Sigmoid colon (tissue), 7 donors: ENCODE data around the gene SYPL2. TPM values are rescaled to one million over a fixed set of nuclear protein-coding genes. Genes with fewer than 3 reads are reported as not detected.
"Not testable (repeated sequence)": the region's sequence is repeated elsewhere in the genome, so short reads cannot be mapped to it uniquely, and the experiment has no call there.

Experiments
- DNase-seq: peaks from one replicate; pipeline ENCODE4 v3.0.0-alpha.2; 2019
- H3K27ac ChIP-seq, 4 donors: fragments of 200-600 bp; sonication (generic); one replicate each; pipeline ENCODE4 v1.5.1; 2016 to 2019; ENCODE audit warnings: mild to moderate bottlenecking in 1 of 4
- H3K27me3 ChIP-seq, 3 donors: fragments of 200-600 bp; sonication (generic); one replicate each; pipeline ENCODE4 v1.5.1; 2019; ENCODE audit warnings: mild to moderate bottlenecking in 1 of 3
- H3K36me3 ChIP-seq, 4 donors: fragments of 200-600 bp; sonication (generic); one replicate each; pipeline ENCODE4 v1.5.1; 2016 to 2019
- H3K4me1 ChIP-seq, 4 donors: fragments of 200-600 bp; sonication (generic); one replicate each; pipeline ENCODE4 v1.5.1; 2017 to 2019
- H3K4me3 ChIP-seq, 4 donors: fragments of 200-600 bp; sonication (generic); one replicate each; pipeline ENCODE4 v1.5.1; 2017 to 2019; ENCODE audit warnings: mild to moderate bottlenecking in 2 of 4, moderate library complexity in 1 of 4
- H3K9me3 ChIP-seq, 4 donors: fragments of 200-600 bp in 3 of 4; sonication (generic) in 3 of 4; one replicate each; pipeline versions ENCODE4 v1.5.1 to v1.6.1; 2013 to 2019
- CTCF ChIP-seq, 4 experiments: fragments of 450-650 bp in 3 of 4; fragments of 200-600 bp in 1 of 4; IDR thresholded peaks; one replicate each; pipeline ENCODE4 v1.5.1; 2016 to 2019; ENCODE audit warnings: antibody characterized with exemption in 4 of 4, mild to moderate bottlenecking in 3 of 4, moderate library complexity in 2 of 4
- EP300 ChIP-seq, 4 donors: sonication (generic); formaldehyde crosslinking; IDR thresholded peaks; one replicate each; pipeline ENCODE4 v1.6.1; 2017; ENCODE audit warnings: antibody characterized with exemption in 4 of 4
- POLR2A ChIP-seq, 2 donors: fragments of 450-650 bp; IDR thresholded peaks; one replicate each; pipeline ENCODE4 v1.6.1; 2016; ENCODE audit warnings: antibody characterized with exemption in 2 of 2, mild to moderate bottlenecking in 2 of 2, moderate library complexity in 2 of 2
- POLR2AphosphoS5 ChIP-seq, 4 donors: sonication (generic); formaldehyde crosslinking; IDR thresholded peaks; one replicate each; pipeline ENCODE4 v1.6.1; 2017; ENCODE audit warnings: antibody characterized with exemption in 4 of 4
- WGBS, 2 donors: extraction: QIAGEN DNeasy Blood & Tissue Kit; methylation state at CpG; one replicate each; pipeline ENCODE4 v1.1.7; 2013; 5-methylcytosine and 5-hydroxymethylcytosine counted together
- intact Hi-C: fragments of 100-400 bp; cut with DNase I; formaldehyde crosslinking; loops from one replicate; pipeline ENCODE4 v1.15.1; 2023
- polyA plus RNA-seq, 3 donors: library from polyadenylated mRNA; stranded (reverse); fragments of 200-250 nt; gene quantifications; one replicate each; pipeline ENCODE4 v1.2.3, GENCODE V29; 2013
- total RNA-seq, 4 donors: library from RNA; depleted of rRNA; stranded (reverse); fragments of >200 nt; gene quantifications; one replicate each; pipeline ENCODE4 v1.1.0, GENCODE V29; 2016
- donor health status: healthy with polysubstance abuse.
- donor health status: Bipolar disorder and iron deficiency.
- donor health status: healthy.

Gene SYPL2
- total and polyA plus RNA-seq, 7 donors, result under 0.01 to 6.9 (median 2.1) TPM; not detected in 1

DNA sequence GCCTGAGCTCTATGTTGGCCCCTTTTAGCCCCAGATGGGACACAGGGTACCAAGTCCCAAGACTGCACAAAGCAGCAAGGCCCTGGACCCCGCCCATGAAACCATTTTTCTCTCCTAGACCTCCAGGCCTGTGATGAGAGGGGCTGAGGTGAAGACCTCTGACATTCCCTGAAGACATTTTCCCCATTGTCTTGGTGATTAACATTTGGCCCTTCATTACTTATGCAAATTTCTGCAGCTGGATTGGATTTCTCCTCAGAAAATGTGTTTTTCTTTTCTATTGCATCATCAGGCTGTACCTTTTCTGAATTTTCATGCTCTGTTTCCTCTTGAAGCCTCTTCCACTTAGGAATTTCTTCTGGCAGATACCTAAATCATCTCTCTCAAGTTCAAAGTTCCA lies 31.9 kb upstream of the SYPL2 start:
- no peak for TF ChIP-seq CTCF (IDR thresholded peaks at IDR 0.05)
- TF ChIP-seq POLR2A (IDR thresholded peaks at IDR 0.05), result no peak
- no peak for TF ChIP-seq EP300 (IDR thresholded peaks at IDR 0.05)
- no peak for TF ChIP-seq POLR2AphosphoS5 (IDR thresholded peaks at IDR 0.05)
- 74 to 90% methylated on average over 1 of the region's 1 CpG for WGBS, 2 donors
- no peak overlapping the region for H3K27ac ChIP-seq
- no peaks in the 10 kb centered on the region for H3K9me3 ChIP-seq
- H3K4me3 ChIP-seq, result no peak overlapping the region
- H3K27me3 ChIP-seq, result no peaks in the 10 kb centered on the region
- DNase-seq, result no peak
- intact Hi-C loops, result no loop called here
- no peaks in the 10 kb centered on the region for H3K4me1 ChIP-seq
- H3K36me3 ChIP-seq, result no peaks in the 10 kb centered on the region

DNA sequence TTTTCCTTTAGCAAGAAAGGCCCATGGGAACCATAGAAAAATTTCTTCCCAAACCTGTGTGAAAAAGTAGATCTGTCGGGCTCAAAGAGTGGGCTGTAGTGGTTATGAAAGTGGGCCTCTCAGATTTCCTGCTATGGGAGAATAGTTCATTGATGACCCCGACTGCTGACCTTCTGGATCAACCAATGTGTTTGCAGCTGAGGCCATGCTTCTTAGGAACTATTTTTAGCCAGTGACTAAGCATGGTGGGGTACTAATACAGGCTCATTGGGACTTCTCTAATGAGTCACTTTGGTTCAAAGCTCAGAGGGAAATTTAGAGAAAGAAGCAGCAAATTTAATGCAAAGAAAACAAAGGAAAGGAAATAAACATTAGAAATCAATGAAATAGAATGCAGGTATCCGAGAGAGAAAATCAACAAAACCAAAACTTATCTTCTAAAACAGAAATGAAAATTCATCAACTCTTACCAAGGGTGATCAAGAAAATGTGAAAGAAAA lies 27.5 kb upstream of the SYPL2 start:
- Histone ChIP-seq H3K4me1 (no peaks in the 10 kb centered on the region), H3K36me3 (no peaks in the 10 kb centered on the region), H3K27ac (no peak overlapping the region), H3K4me3 (no peak overlapping the region), H3K9me3 (no peaks in the 10 kb centered on the region), H3K27me3 (no peaks in the 10 kb centered on the region)
- DNase-seq, result no peak
- TF ChIP-seq CTCF (IDR thresholded peaks at IDR 0.05) (no peak), EP300 (IDR thresholded peaks at IDR 0.05) (no peak)
- 73 to 82% methylated on average over 3 of the region's 3 CpGs for WGBS, 2 donors
- intact Hi-C loops, result no loop called here

DNA sequence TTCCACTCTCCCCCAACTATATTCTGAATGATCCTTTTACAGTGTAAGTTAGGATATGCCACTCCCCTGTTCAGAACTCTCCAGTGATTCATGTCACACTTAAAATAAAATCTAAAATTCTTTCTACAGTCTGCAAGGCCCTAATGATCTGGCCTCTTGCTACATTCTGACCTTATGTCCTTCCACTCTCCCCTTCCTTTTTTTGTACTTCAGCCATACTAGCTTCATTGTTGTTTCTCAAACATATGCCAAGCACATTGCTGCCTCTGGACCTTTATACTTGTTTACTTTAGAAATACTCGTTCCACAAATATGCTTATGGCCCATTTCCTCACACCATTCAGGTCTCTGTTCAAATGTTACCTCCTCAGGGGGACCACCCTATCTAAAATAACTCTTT lies 25.3 kb upstream of the SYPL2 start:
- WGBS, 2 donors, result 7 to 38% methylated on average over 1 of the region's 1 CpG
- H3K36me3 ChIP-seq, result no peaks in the 10 kb centered on the region
- H3K4me3 ChIP-seq, result no peak overlapping the region
- no peak overlapping the region for H3K27ac ChIP-seq
- no peaks in the 10 kb centered on the region for H3K4me1 ChIP-seq
- DNase-seq, result no peak
- H3K9me3 ChIP-seq, result no peaks in the 10 kb centered on the region
- intact Hi-C loops, result no loop called here
- TF ChIP-seq POLR2A (IDR thresholded peaks at IDR 0.05), result no peak
- no peak for TF ChIP-seq POLR2AphosphoS5 (IDR thresholded peaks at IDR 0.05)
- TF ChIP-seq CTCF (IDR thresholded peaks at IDR 0.05), result no peak
- TF ChIP-seq EP300 (IDR thresholded peaks at IDR 0.05), result no peak
- H3K27me3 ChIP-seq, result no peaks in the 10 kb centered on the region

- intact Hi-C loops, result no loop called here
- 76 to 81% methylated on average over 2 of the region's 2 CpGs for WGBS, 2 donors
- DNase-seq, result no peak
- Histone ChIP-seq H3K4me3 (no peak overlapping the region), H3K9me3 (no peaks in the 10 kb centered on the region), H3K4me1 (no peaks in the 10 kb centered on the region), H3K27ac (no peak overlapping the region), H3K36me3 (no peaks in the 10 kb centered on the region), H3K27me3 (no peaks in the 10 kb centered on the region)
- TF ChIP-seq POLR2A (IDR thresholded peaks at IDR 0.05) (no peak), EP300 (IDR thresholded peaks at IDR 0.05) (no peak), POLR2AphosphoS5 (IDR thresholded peaks at IDR 0.05) (no peak), CTCF (IDR thresholded peaks at IDR 0.05) (no peak)
Observed at GRCh38 chr1:109443476-109443875, 22.9 kb upstream of the SYPL2 start.

- 90 to 93% methylated on average over 1 of the region's 1 CpG for WGBS, 2 donors
- intact Hi-C loops, result no loop called here
- no peak overlapping the region for H3K27ac ChIP-seq
- H3K27me3 ChIP-seq, result no peaks in the 10 kb centered on the region
- TF ChIP-seq POLR2A (IDR thresholded peaks at IDR 0.05) (no peak), CTCF (IDR thresholded peaks at IDR 0.05) (no peak), EP300 (IDR thresholded peaks at IDR 0.05) (no peak), POLR2AphosphoS5 (IDR thresholded peaks at IDR 0.05) (no peak)
- DNase-seq, result no peak
- H3K36me3 ChIP-seq, result no peaks in the 10 kb centered on the region
- H3K4me3 ChIP-seq, result no peak overlapping the region
- H3K9me3 ChIP-seq, result no peaks in the 10 kb centered on the region
- H3K4me1 ChIP-seq, result no peaks in the 10 kb centered on the region
Observed at GRCh38 chr1:109444346-109444745, 22.0 kb upstream of the SYPL2 start.

- 65 to 67% methylated on average over 11 of the region's 11 CpGs for WGBS, 2 donors
- H3K36me3 ChIP-seq, H3K4me3 ChIP-seq, H3K4me1 ChIP-seq, H3K27me3 ChIP-seq, intact Hi-C loops, H3K27ac ChIP-seq, DNase-seq, H3K9me3 ChIP-seq: not testable (repeated sequence)
Observed at GRCh38 chr1:109445949-109446695, 20.2 kb upstream of the SYPL2 start.
